SKM-1 treated with dmso at 0.1 percent for 144 hours (cell line): ENCODE measurements around the gene GMPPA.
A peak's percentile ranks its signal among the peaks of the same experiment; 100 is the strongest.

ENCODE experiments used
- DNase-seq: peaks from one replicate; lab custom pipeline; 2025; ENCODE audit not compliant: unreplicated experiment; lab: John Stamatoyannopoulos, UW

GMPPA gene

GRCh38 chr2:219467736-219468075 is 31.0 kb upstream of the GMPPA start:
- DNase-seq: no peak

GRCh38 chr2:219468410-219469185 is 30.1 kb upstream of the GMPPA start:
- no peak for DNase-seq

GRCh38 chr2:219469186-219469724 is 29.4 kb upstream of the GMPPA start:
- no peak for DNase-seq

GRCh38 chr2:219470429-219470828 is 28.3 kb upstream of the GMPPA start:
- no peak for DNase-seq

GRCh38 chr2:219471476-219472371 is 27.0 kb upstream of the GMPPA start:
- no peak for DNase-seq

GRCh38 chr2:219472629-219473187 is 26.0 kb upstream of the GMPPA start:
- DNase-seq: no peak

GRCh38 chr2:219473511-219473910 is 25.2 kb upstream of the GMPPA start:
- DNase-seq: no peak

- no peak for DNase-seq
These were observed 24.2 kb upstream of the GMPPA start for GRCh38 chr2:219474285-219475060.

- no peak for DNase-seq
These were observed 23.4 kb upstream of the GMPPA start for GRCh38 chr2:219475278-219475677.

GRCh38 chr2:219475697-219476651 is 22.7 kb upstream of the GMPPA start:
- DNase-seq: peak; percentile 15

- no peak for DNase-seq
These were observed 22.0 kb upstream of the GMPPA start for GRCh38 chr2:219476652-219477151.

GRCh38 chr2:219477179-219477578 is 21.5 kb upstream of the GMPPA start:
- no peak for DNase-seq

GRCh38 chr2:219477815-219478214 is 20.9 kb upstream of the GMPPA start:
- no peak for DNase-seq

GRCh38 chr2:219478916-219479315 is 19.8 kb upstream of the GMPPA start:
- no peak for DNase-seq

- DNase-seq: no peak
These were observed 18.7 kb upstream of the GMPPA start for GRCh38 chr2:219480004-219480403.

- DNase-seq: no peak
These were observed 15.9 kb upstream of the GMPPA start for GRCh38 chr2:219482674-219483405.

- DNase-seq: no peak
These were observed 15.0 kb upstream of the GMPPA start for GRCh38 chr2:219483451-219484342.
